Body of pancreas (tissue), 4 donors: ENCODE results near the gene PLCXD3.

Experiments
- POLR2A ChIP-seq, 3 donors: fragments of 450-650 bp; IDR thresholded peaks; one replicate each; pipeline ENCODE4 v1.6.1; 2016; ENCODE audit warnings: antibody characterized with exemption in 3 of 3, mild to moderate bottlenecking in 2 of 3
- TF ChIP-seq, protein P1 (sequence below), 7 experiments: fragments of 450-650 bp in 4 of 7; fragments of 200-600 bp in 3 of 7; sonication (generic) in 3 of 7; IDR thresholded peaks; one replicate each; pipeline ENCODE4 v1.5.1; 2016 to 2019; ENCODE audit warnings: antibody characterized with exemption in 7 of 7

GRCh38 chr5:41286696-41287095 is 223.7 kb downstream of the PLCXD3 start:
- TF ChIP-seq, protein P1, sequence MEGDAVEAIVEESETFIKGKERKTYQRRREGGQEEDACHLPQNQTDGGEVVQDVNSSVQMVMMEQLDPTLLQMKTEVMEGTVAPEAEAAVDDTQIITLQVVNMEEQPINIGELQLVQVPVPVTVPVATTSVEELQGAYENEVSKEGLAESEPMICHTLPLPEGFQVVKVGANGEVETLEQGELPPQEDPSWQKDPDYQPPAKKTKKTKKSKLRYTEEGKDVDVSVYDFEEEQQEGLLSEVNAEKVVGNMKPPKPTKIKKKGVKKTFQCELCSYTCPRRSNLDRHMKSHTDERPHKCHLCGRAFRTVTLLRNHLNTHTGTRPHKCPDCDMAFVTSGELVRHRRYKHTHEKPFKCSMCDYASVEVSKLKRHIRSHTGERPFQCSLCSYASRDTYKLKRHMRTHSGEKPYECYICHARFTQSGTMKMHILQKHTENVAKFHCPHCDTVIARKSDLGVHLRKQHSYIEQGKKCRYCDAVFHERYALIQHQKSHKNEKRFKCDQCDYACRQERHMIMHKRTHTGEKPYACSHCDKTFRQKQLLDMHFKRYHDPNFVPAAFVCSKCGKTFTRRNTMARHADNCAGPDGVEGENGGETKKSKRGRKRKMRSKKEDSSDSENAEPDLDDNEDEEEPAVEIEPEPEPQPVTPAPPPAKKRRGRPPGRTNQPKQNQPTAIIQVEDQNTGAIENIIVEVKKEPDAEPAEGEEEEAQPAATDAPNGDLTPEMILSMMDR (IDR thresholded peaks at IDR 0.05) = no peak
- TF ChIP-seq POLR2A (IDR thresholded peaks at IDR 0.05) = no peak
